GM23338 (cell line): ENCODE data around the gene SGMS2. TPM values are rescaled to one million over a fixed set of nuclear protein-coding genes. Genes with fewer than 3 reads are reported as not detected.

Source experiments
- ATAC-seq: fragments of 200-7000 bp; cut with Tn5 transposase; 3 replicates; pipeline ENCODE4 v1.9.1; 2020
- DNase-seq: peaks from one replicate; pipeline ENCODE4 v3.0.0-alpha.2; 2015; ENCODE audit warnings: low spot score
- H2AFZ ChIP-seq: fragments of 200-600 bp; sonication (generic); 2 replicates; pipeline ENCODE4 v1.8.0; 2016; ENCODE audit warnings: antibody characterized with exemption, mild to moderate bottlenecking, moderate library complexity
- H3F3A ChIP-seq: fragments of 200-600 bp; sonication (generic); replicated peaks from 2 replicates; pipeline ENCODE4 v1.8.0; 2017; ENCODE audit warnings: antibody characterized with exemption, mixed run types, low read depth
- H3K27ac ChIP-seq: fragments of 200-600 bp; sonication (generic); 2 replicates; pipeline ENCODE4 v1.6.1; 2016; ENCODE audit warnings: low read depth
- H3K27me3 ChIP-seq: fragments of 200-600 bp; sonication (generic); 2 replicates; pipeline ENCODE4 v1.8.0; 2016; ENCODE audit warnings: mild to moderate bottlenecking, mixed run types, moderate library complexity; ENCODE audit not compliant: insufficient read depth
- H3K36me3 ChIP-seq: fragments of 200-600 bp; sonication (generic); 2 replicates; pipeline ENCODE4 v1.8.0; 2016; ENCODE audit warnings: mild to moderate bottlenecking; ENCODE audit not compliant: insufficient read depth
- H3K4me1 ChIP-seq: fragments of 200-600 bp; sonication (generic); 2 replicates; pipeline ENCODE4 v1.8.0; 2016; ENCODE audit warnings: mild to moderate bottlenecking, moderate library complexity; ENCODE audit not compliant: insufficient read depth
- H3K4me2 ChIP-seq: fragments of 200-600 bp; sonication (generic); 2 replicates; pipeline ENCODE4 v1.7.1; 2017; ENCODE audit warnings: mixed run types
- H3K4me3 ChIP-seq: fragments of 200-600 bp; sonication (generic); 2 replicates; pipeline ENCODE4 v1.6.1; 2016; ENCODE audit warnings: mixed run types
- H3K79me2 ChIP-seq: fragments of 200-600 bp; sonication (generic); replicated peaks from 2 replicates; pipeline ENCODE4 v1.8.0; 2017; ENCODE audit warnings: mild to moderate bottlenecking; ENCODE audit not compliant: insufficient read depth
- H3K9me2 ChIP-seq: fragments of 200-600 bp; sonication (generic); 2 replicates; pipeline ENCODE4 v1.8.0; 2017; ENCODE audit not compliant: insufficient read depth
- H4K20me1 ChIP-seq: fragments of 200-600 bp; sonication (generic); replicated peaks from 2 replicates; pipeline ENCODE4 v1.8.0; 2017; ENCODE audit warnings: mild to moderate bottlenecking; ENCODE audit not compliant: insufficient read depth
- H3K27ac Mint-ChIP-seq: 2 replicates; pipeline ENCODE4 v1.8.0; 2020; ENCODE audit warnings: inconsistent platforms, mild to moderate bottlenecking, moderate library complexity, mixed read lengths
- H3K27me3 Mint-ChIP-seq: 3 replicates; pipeline ENCODE4 v1.8.0; 2022; ENCODE audit warnings: low read depth, mild to moderate bottlenecking, moderate library complexity, mixed read lengths, inconsistent platforms; ENCODE audit not compliant: insufficient read depth, poor library complexity
- H3K36me3 Mint-ChIP-seq: 3 replicates; pipeline ENCODE4 v1.8.0; 2021; ENCODE audit warnings: low read depth, mild to moderate bottlenecking, inconsistent platforms, moderate library complexity, mixed read lengths
- H3K4me1 Mint-ChIP-seq: 3 replicates; pipeline ENCODE4 v1.8.0; 2020; ENCODE audit warnings: mild to moderate bottlenecking, inconsistent platforms, mixed read lengths
- H3K4me3 Mint-ChIP-seq: 3 replicates; pipeline ENCODE4 v1.8.0; 2021; ENCODE audit warnings: moderate library complexity, mild to moderate bottlenecking, inconsistent platforms, mixed read lengths
- H3K9me3 Mint-ChIP-seq: 3 replicates; pipeline ENCODE4 v1.8.0; 2020; ENCODE audit warnings: moderate library complexity, mild to moderate bottlenecking, inconsistent platforms, mixed read lengths
- CREB1 ChIP-seq: fragments of 250-450 bp; sonication (Bioruptor Pico); IDR thresholded peaks from 2 replicates; pipeline ENCODE4 v1.5.0; 2020; ENCODE audit warnings: low read depth, mild to moderate bottlenecking, moderate library complexity
- EZH2 ChIP-seq: fragments of 200-600 bp; sonication (generic); IDR thresholded peaks from one replicate; pipeline ENCODE4 v1.8.0; 2017; ENCODE audit warnings: antibody characterized with exemption, mild to moderate bottlenecking, low read depth; ENCODE audit not compliant: unreplicated experiment
- EZH2phosphoT487 ChIP-seq: fragments of 200-600 bp; sonication (generic); IDR thresholded peaks from one replicate; pipeline ENCODE4 v1.8.1; 2018; ENCODE audit warnings: antibody characterized with exemption; ENCODE audit not compliant: unreplicated experiment
- JUNB ChIP-seq: IDR thresholded peaks from one replicate; pipeline ENCODE4 v1.6.1; 2016; ENCODE audit warnings: antibody characterized with exemption; ENCODE audit not compliant: unreplicated experiment
- NANOG ChIP-seq: IDR thresholded peaks from 2 replicates; pipeline ENCODE4 v1.6.1; 2016; ENCODE audit warnings: antibody characterized with exemption, borderline replicate concordance
- POLR2AphosphoS5 ChIP-seq: IDR thresholded peaks from 2 replicates; pipeline ENCODE4 v1.6.1; 2016; ENCODE audit warnings: antibody characterized with exemption, low read depth
- STAT1 ChIP-seq: IDR thresholded peaks from one replicate; pipeline ENCODE4 v1.6.1; 2016; ENCODE audit warnings: antibody characterized with exemption; ENCODE audit not compliant: unreplicated experiment
- ZNF114 ChIP-seq: fragments of 250-450 bp; sonication (Bioruptor Pico); IDR thresholded peaks from 2 replicates; pipeline ENCODE4 v1.5.0; 2020; ENCODE audit warnings: mild to moderate bottlenecking, moderate library complexity
- ZNF331 ChIP-seq: fragments of 250-450 bp; sonication (Bioruptor Pico); IDR thresholded peaks from 2 replicates; pipeline ENCODE4 v1.5.0; 2020; ENCODE audit warnings: low read depth, mild to moderate bottlenecking, moderate library complexity
- polyA plus RNA-seq: library from polyadenylated mRNA; unstranded; fragments of >200 nt; fragmentation: Nextera tagmentation; extraction: Ambion mirVana; gene quantifications from 2 replicates; pipeline ENCODE4 v1.2.1, GENCODE V29; 2016
- total RNA-seq: library from RNA; depleted of rRNA; stranded (reverse); fragments of >200 nt; shearing (Covaris generic); gene quantifications from 2 replicates; pipeline ENCODE4 v1.2.3, GENCODE V29; 2014
- TF ChIP-seq, protein P1 (sequence below): IDR thresholded peaks from one replicate; pipeline ENCODE4 v1.6.1; 2018; ENCODE audit warnings: antibody characterized with exemption; ENCODE audit not compliant: unreplicated experiment
- TF ChIP-seq, protein P2 (sequence below), 2 experiments: fragments of 200-600 bp in 1 of 2; sonication (generic) in 1 of 2; conservative IDR thresholded peaks; 2 replicates each; pipeline versions ENCODE4 v1.5.1 to v1.6.1; 2016 to 2017; ENCODE audit warnings: antibody characterized with exemption in 2 of 2, low read depth in 2 of 2, mild to moderate bottlenecking in 2 of 2, moderate library complexity in 1 of 2
- TF ChIP-seq, protein P3 (sequence below): IDR thresholded peaks from 2 replicates; pipeline ENCODE4 v1.6.1; 2016; ENCODE audit warnings: antibody characterized with exemption

The SGMS2 gene
- total and polyA plus RNA-seq, 2 experiments from 2014 or later, result 0.35 to 1.1 TPM

DNA sequence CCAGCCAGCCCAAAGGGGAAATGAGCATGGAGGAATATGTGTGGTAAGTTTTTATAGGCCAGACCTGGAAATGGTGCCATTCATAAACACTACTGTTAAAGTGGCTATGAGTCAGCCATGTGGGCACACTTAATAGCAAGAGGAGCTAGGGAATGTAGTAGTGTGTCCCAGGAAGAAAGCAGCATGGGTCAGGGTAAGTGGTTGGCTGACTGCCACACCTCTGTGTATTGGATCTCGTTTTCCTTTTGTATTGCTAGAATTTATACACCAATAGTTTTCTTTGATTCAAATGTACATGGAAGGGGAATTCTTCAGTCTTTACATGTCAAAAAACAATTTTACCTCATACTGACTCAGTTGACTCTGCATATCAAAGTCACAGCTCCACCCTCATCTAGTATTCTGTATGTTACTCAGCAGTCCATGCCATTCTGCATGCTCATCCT, 22.9 kb upstream of the SGMS2 start (continued):
- TF ChIP-seq, protein P1, sequence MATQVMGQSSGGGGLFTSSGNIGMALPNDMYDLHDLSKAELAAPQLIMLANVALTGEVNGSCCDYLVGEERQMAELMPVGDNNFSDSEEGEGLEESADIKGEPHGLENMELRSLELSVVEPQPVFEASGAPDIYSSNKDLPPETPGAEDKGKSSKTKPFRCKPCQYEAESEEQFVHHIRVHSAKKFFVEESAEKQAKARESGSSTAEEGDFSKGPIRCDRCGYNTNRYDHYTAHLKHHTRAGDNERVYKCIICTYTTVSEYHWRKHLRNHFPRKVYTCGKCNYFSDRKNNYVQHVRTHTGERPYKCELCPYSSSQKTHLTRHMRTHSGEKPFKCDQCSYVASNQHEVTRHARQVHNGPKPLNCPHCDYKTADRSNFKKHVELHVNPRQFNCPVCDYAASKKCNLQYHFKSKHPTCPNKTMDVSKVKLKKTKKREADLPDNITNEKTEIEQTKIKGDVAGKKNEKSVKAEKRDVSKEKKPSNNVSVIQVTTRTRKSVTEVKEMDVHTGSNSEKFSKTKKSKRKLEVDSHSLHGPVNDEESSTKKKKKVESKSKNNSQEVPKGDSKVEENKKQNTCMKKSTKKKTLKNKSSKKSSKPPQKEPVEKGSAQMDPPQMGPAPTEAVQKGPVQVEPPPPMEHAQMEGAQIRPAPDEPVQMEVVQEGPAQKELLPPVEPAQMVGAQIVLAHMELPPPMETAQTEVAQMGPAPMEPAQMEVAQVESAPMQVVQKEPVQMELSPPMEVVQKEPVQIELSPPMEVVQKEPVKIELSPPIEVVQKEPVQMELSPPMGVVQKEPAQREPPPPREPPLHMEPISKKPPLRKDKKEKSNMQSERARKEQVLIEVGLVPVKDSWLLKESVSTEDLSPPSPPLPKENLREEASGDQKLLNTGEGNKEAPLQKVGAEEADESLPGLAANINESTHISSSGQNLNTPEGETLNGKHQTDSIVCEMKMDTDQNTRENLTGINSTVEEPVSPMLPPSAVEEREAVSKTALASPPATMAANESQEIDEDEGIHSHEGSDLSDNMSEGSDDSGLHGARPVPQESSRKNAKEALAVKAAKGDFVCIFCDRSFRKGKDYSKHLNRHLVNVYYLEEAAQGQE, result no peak
- TF ChIP-seq POLR2AphosphoS5, result no peak
- no peak for TF ChIP-seq EZH2phosphoT487
- no peak for TF ChIP-seq STAT1
- TF ChIP-seq EZH2, result no peak
- TF ChIP-seq ZNF331 (CRISPR knock-in tag), result no peak
- TF ChIP-seq, protein P2, sequence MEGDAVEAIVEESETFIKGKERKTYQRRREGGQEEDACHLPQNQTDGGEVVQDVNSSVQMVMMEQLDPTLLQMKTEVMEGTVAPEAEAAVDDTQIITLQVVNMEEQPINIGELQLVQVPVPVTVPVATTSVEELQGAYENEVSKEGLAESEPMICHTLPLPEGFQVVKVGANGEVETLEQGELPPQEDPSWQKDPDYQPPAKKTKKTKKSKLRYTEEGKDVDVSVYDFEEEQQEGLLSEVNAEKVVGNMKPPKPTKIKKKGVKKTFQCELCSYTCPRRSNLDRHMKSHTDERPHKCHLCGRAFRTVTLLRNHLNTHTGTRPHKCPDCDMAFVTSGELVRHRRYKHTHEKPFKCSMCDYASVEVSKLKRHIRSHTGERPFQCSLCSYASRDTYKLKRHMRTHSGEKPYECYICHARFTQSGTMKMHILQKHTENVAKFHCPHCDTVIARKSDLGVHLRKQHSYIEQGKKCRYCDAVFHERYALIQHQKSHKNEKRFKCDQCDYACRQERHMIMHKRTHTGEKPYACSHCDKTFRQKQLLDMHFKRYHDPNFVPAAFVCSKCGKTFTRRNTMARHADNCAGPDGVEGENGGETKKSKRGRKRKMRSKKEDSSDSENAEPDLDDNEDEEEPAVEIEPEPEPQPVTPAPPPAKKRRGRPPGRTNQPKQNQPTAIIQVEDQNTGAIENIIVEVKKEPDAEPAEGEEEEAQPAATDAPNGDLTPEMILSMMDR (conservative IDR thresholded peaks at IDR 0.05; ENCODE audit: low read depth in 2 of 2), result no peak
- TF ChIP-seq JUNB, result no peak

GRCh38 chr4:107804956-107805355, 19.8 kb upstream of the SGMS2 start:
- Histone ChIP-seq H3K4me2 (no peak overlapping the region), H3F3A (no peaks in the 10 kb centered on the region), H3K4me3 (no peak overlapping the region), H2AFZ (0 out of 2 replicates have a peak overlapping the region, but pooled peaks have one; percentile 70), H3K79me2 (no peaks in the 10 kb centered on the region), H3K27ac (no peak overlapping the region), H3K36me3 (no peaks in the 10 kb centered on the region), H3K9me2 (no peaks in the 10 kb centered on the region), H3K27me3 (no peaks in the 10 kb centered on the region), H4K20me1 (no peaks in the 10 kb centered on the region), H3K4me1 (0 out of 2 replicates have a peak, but pooled peaks cover 1% of the 10 kb centered on the region)
- ATAC-seq (no peak), DNase-seq (no peak)
- Mint-ChIP-seq H3K27me3 (no peaks in the 10 kb centered on the region), H3K4me3 (no peak overlapping the region), H3K9me3 (no peaks in the 10 kb centered on the region; the same call in 2 of the 3 replicates), H3K4me1 (no peaks in the 10 kb centered on the region), H3K27ac (no peak overlapping the region), H3K36me3 (no peaks in the 10 kb centered on the region)
- TF ChIP-seq JUNB, result no peak
- no peak for TF ChIP-seq CREB1
- TF ChIP-seq ZNF114 (CRISPR knock-in tag), result no peak
- TF ChIP-seq EZH2, result no peak
- no peak for TF ChIP-seq POLR2AphosphoS5
- TF ChIP-seq, protein P1, result no peak
- TF ChIP-seq NANOG, result no peak
- TF ChIP-seq EZH2phosphoT487, result no peak
- TF ChIP-seq, protein P3, sequence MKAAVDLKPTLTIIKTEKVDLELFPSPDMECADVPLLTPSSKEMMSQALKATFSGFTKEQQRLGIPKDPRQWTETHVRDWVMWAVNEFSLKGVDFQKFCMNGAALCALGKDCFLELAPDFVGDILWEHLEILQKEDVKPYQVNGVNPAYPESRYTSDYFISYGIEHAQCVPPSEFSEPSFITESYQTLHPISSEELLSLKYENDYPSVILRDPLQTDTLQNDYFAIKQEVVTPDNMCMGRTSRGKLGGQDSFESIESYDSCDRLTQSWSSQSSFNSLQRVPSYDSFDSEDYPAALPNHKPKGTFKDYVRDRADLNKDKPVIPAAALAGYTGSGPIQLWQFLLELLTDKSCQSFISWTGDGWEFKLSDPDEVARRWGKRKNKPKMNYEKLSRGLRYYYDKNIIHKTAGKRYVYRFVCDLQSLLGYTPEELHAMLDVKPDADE, result no peak
- TF ChIP-seq STAT1, result no peak
- no peak for TF ChIP-seq ZNF331 (CRISPR knock-in tag)
